Heart left ventricle (tissue), 16 donors: ENCODE results near the gene COX15. TPM values are rescaled to one million over a fixed set of nuclear protein-coding genes. Genes with fewer than 3 reads are reported as not detected.
A peak's percentile ranks its signal among the peaks of the same experiment; 100 is the strongest.
"Not testable (repeated sequence)": the region's sequence is repeated elsewhere in the genome, so short reads cannot be mapped to it uniquely, and the experiment has no call there.

ENCODE experiments used
- ATAC-seq, 4 donors: fragments of 200-7000 bp; cut with Tn5 transposase; one replicate each; pipeline ENCODE4 v1.9.1; 2020 to 2022; ENCODE audit warnings: moderate library complexity in 4 of 4, mild to moderate bottlenecking in 3 of 4, moderate number of reproducible peaks in 1 of 4
- DNase-seq, 5 donors: peaks; one replicate each; pipeline ENCODE4 v3.0.0-alpha.2; 2020
- H3K27ac ChIP-seq, 12 donors: fragments of 200-600 bp; sonication (generic) in 4 of 12; one replicate each; pipeline versions ENCODE4 v1.5.0 to v1.8.0; 2016 to 2022; ENCODE audit warnings: mild to moderate bottlenecking in 2 of 12
- H3K27me3 ChIP-seq, 9 donors: fragments of 200-600 bp; sonication (generic) in 2 of 9; one replicate each; pipeline versions ENCODE4 v1.5.1 to v1.8.0; 2016 to 2022; ENCODE audit warnings: mild to moderate bottlenecking in 3 of 9
- H3K36me3 ChIP-seq, 9 donors: fragments of 200-600 bp; sonication (generic) in 2 of 9; one replicate each; pipeline versions ENCODE4 v1.5.0 to v1.8.0; 2018 to 2022; ENCODE audit warnings: mild to moderate bottlenecking in 2 of 9
- H3K4me1 ChIP-seq, 12 donors: fragments of 200-600 bp; sonication (generic) in 4 of 12; one replicate each; pipeline versions ENCODE4 v1.5.0 to v1.8.0; 2016 to 2022; ENCODE audit warnings: mild to moderate bottlenecking in 3 of 12
- H3K4me3 ChIP-seq, 12 donors: fragments of 200-600 bp; sonication (generic) in 4 of 12; one replicate each; pipeline versions ENCODE4 v1.5.0 to v1.8.0; 2017 to 2022; ENCODE audit warnings: mild to moderate bottlenecking in 9 of 12, moderate library complexity in 4 of 12
- H3K9me3 ChIP-seq, 12 donors: fragments of 200-600 bp; sonication (generic) in 4 of 12; one replicate each; pipeline versions ENCODE4 v1.5.0 to v1.8.0; 2016 to 2022; ENCODE audit warnings: mild to moderate bottlenecking in 1 of 12
- CTCF ChIP-seq, 12 donors: fragments of 200-600 bp; sonication (generic) in 4 of 12; IDR thresholded peaks; one replicate each; pipeline versions ENCODE4 v1.5.0 to v1.8.0; 2018 to 2022; ENCODE audit warnings: antibody characterized with exemption in 12 of 12, mild to moderate bottlenecking in 5 of 12
- POLR2A ChIP-seq, 2 donors: fragments of 450-650 bp; IDR thresholded peaks; one replicate each; pipeline ENCODE4 v1.6.1; 2017; ENCODE audit warnings: antibody characterized with exemption in 2 of 2, mild to moderate bottlenecking in 2 of 2, moderate library complexity in 2 of 2
- WGBS, 4 donors: extraction: QIAGEN DNeasy Blood & Tissue Kit in 2 of 4; methylation state at CpG; one replicate each; pipeline versions ENCODE4 v1.1.5 to v1.1.7; 2013 to 2018; 5-methylcytosine and 5-hydroxymethylcytosine counted together
- intact Hi-C, 10 donors: fragments of 100-400 bp; cut with DNase I; formaldehyde crosslinking; loops; one replicate each; pipeline versions ENCODE4 v1.11.1 to v1.14.2; 2022
- polyA plus RNA-seq, 2 donors: library from polyadenylated mRNA; stranded (reverse); fragments of 200-250 nt; gene quantifications; one replicate each; pipeline ENCODE4 v1.2.3, GENCODE V29; 2013
- total RNA-seq, 9 donors: library from RNA; depleted of rRNA in 2 of 9; stranded (reverse); fragments of >200 nt in 2 of 9; fragmentation: NEBNext Ultra II Directional in 3 of 9; extraction: Animal tissue kit (Norgen Biotek cat#: 25700) in 3 of 9; gene quantifications; one replicate each; pipeline versions ENCODE4 v1.1.0 to v1.2.4, GENCODE V29; 2016 to 2023
- donor health status: ischemic (EF 13 %, LVEDD 7.1; RV severe dilation, severe dysfunction).
- donor health status: healthy with polysubstance abuse.
- donor health status: DM: no; HTN: yes; CAD: no.
- donor health status: DM: no; HTN: no; CAD: no.
- donor health status: ischemic (EF 25% LVEDD 6.9; RV normal size, moderate dysfunction).
- donor health status: ischemic (EF 25% LVEDD 5.7; RV mildly dilated, moderate dysfunction).
- donor health status: healthy.
- donor health status: DM: yes; HTN: yes; CAD: no.
- donor health status: ischemic (EF 35%, LVEDD 5.7; RV mildly dilated, moderate dysfunction).
- donor health status: nonischemic (EF 11% LVEDD 7.7; RV severe dilation, severe dysfunction).
- donor health status: DM: yes; HTN: yes; CAD: no.
- donor health status: PGD.
- donor health status: ischemic (EF 29% LVEDD 5.4; RV normal size, mild dysfunction).
- donor health status: nonischemic (EF 23%, LVEDD 6.1; RV moderate dilation, normal function).

COX15 gene
- total and polyA plus RNA-seq, 11 donors, result 17.0 to 45.2 (median 34.2) TPM

- Histone ChIP-seq H3K4me1 (peaks cover 0 to 5% (median 0%) of the 10 kb centered on the region in 12 donors), H3K4me3 (no peak overlapping the region), H3K36me3 (peaks cover 0 to 100% (median 100%) of the 10 kb centered on the region in 9 donors), H3K9me3 (no peaks in the 10 kb centered on the region), H3K27ac (no peak overlapping the region), H3K27me3 (no peaks in the 10 kb centered on the region)
- intact Hi-C loops, result no loop called here
- ATAC-seq, result no peak
- DNase-seq, result no peak
- no peak for TF ChIP-seq CTCF (IDR thresholded peaks at IDR 0.05)
- TF ChIP-seq POLR2A (IDR thresholded peaks at IDR 0.05), result no peak
Observed at GRCh38 chr10:99750641-99751040, 18.7 kb upstream of the COX15 start.

GRCh38 chr10:99748823-99749451 lies 17.0 kb upstream of the COX15 start:
- no peak overlapping the region for H3K4me3 ChIP-seq
- ATAC-seq (peak; percentile 37 to 71 (median 61)), DNase-seq (no peak)
- no peaks in the 10 kb centered on the region for H3K9me3 ChIP-seq
- H3K4me1 ChIP-seq, result peaks cover 0 to 9% (median 0%) of the 10 kb centered on the region in 12 donors
- 48 to 71% (median 64%) methylated on average over 2 of the region's 2 CpGs for WGBS, 4 donors
- intact Hi-C loops, result no loop called here
- no peaks in the 10 kb centered on the region for H3K27me3 ChIP-seq
- peaks cover 0 to 100% (median 100%) of the 10 kb centered on the region in 9 donors for H3K36me3 ChIP-seq
- peak overlapping the region in 8 of 12 donors; percentile 5 to 70 (median 40) for H3K27ac ChIP-seq
- TF ChIP-seq CTCF (IDR thresholded peaks at IDR 0.05) (no peak), POLR2A (IDR thresholded peaks at IDR 0.05) (no peak)

- ATAC-seq, H3K27ac ChIP-seq, DNase-seq, intact Hi-C loops, H3K4me3 ChIP-seq, H3K27me3 ChIP-seq, H3K9me3 ChIP-seq: not testable (repeated sequence)
- Histone ChIP-seq H3K4me1 (peaks cover 0 to 24% (median under 1%) of the 10 kb centered on the region in 12 donors), H3K36me3 (peaks cover 0 to 100% (median 100%) of the 10 kb centered on the region in 9 donors)
- WGBS, 4 donors, result 86 to 93% (median 92%) methylated on average over 2 of the region's 2 CpGs
Observed at GRCh38 chr10:99746166-99746565, 14.2 kb upstream of the COX15 start.

GRCh38 chr10:99743841-99744240 lies 11.9 kb upstream of the COX15 start:
- Histone ChIP-seq H3K9me3 (peaks cover 0 to 25% (median 14%) of the 10 kb centered on the region in 12 donors), H3K27ac (peak overlapping the region in 3 of 12 donors; percentile 10 to 43 (median 40)), H3K36me3 (peaks cover 0 to 100% (median 98%) of the 10 kb centered on the region in 9 donors), H3K4me1 (peaks cover 0 to 24% (median 0%) of the 10 kb centered on the region in 12 donors), H3K4me3 (no peak overlapping the region), H3K27me3 (no peaks in the 10 kb centered on the region)
- ATAC-seq (peak in 2 of 4 donors; percentile 37 to 64), DNase-seq (no peak)
- no peak for TF ChIP-seq POLR2A (IDR thresholded peaks at IDR 0.05)
- TF ChIP-seq CTCF (IDR thresholded peaks at IDR 0.05), result no peak
- intact Hi-C loops, result no loop called here
- WGBS, 4 donors, result 54 to 65% (median 56%) methylated on average over 3 of the region's 3 CpGs
